A549 (cell line): Measurements from ENCODE around the gene RHBDD2.
"Not testable (repeated sequence)": the region's sequence is repeated elsewhere in the genome, so short reads cannot be mapped to it uniquely, and the experiment has no call there.

Source experiments
- BHLHE40 ChIP-seq: IDR thresholded peaks from 2 replicates; pipeline ENCODE4 v1.6.1; 2012; ENCODE audit warnings: low read depth, low read length, inconsistent platforms
- ESRRA ChIP-seq: fragments of 150-350 bp; IDR thresholded peaks from 2 replicates; pipeline ENCODE4 v1.6.1; 2014; ENCODE audit warnings: mild to moderate bottlenecking, low read length, borderline replicate concordance
- HDAC2 ChIP-seq: fragments of 200-600 bp; sonication (generic); IDR thresholded peaks from 2 replicates; pipeline ENCODE4 v1.6.1; 2016
- HOXA7 ChIP-seq: fragments of 250-450 bp; sonication (Bioruptor Pico); IDR thresholded peaks from 2 replicates; pipeline ENCODE4 v1.5.0; 2020; ENCODE audit warnings: mild to moderate bottlenecking, moderate library complexity
- JUN ChIP-seq, 2 experiments: fragments of >200 bp; sonication (Bioruptor Twin); formaldehyde crosslinking; IDR thresholded peaks; 2 replicates in 1 of 2; 3 replicates in 1 of 2; pipeline ENCODE4 v1.6.1; 2016 to 2017
- KDM1A ChIP-seq: fragments of 200-600 bp; sonication (generic); IDR thresholded peaks from 2 replicates; pipeline ENCODE4 v1.6.1; 2016; ENCODE audit warnings: low read depth, mild to moderate bottlenecking
- PHF8 ChIP-seq: fragments of 200-600 bp; sonication (generic); IDR thresholded peaks from 2 replicates; pipeline ENCODE4 v1.6.1; 2016; ENCODE audit warnings: low read depth, mild to moderate bottlenecking, antibody characterized with exemption, moderate library complexity, borderline replicate concordance
- POLR2A ChIP-seq: IDR thresholded peaks from 2 replicates; pipeline ENCODE4 v1.6.1; 2012; ENCODE audit warnings: mild to moderate bottlenecking, low read length
- RAD21 ChIP-seq, 2 experiments: fragments of >200 bp in 1 of 2; sonication (Bioruptor Twin) in 1 of 2; formaldehyde crosslinking in 1 of 2; IDR thresholded peaks in 1 of 2; conservative IDR thresholded peaks in 1 of 2; 2 replicates in 1 of 2; 3 replicates in 1 of 2; pipeline ENCODE4 v1.6.1; 2012 to 2018; ENCODE audit warnings: inconsistent platforms in 1 of 2
- TF ChIP-seq, protein P1 (sequence below): fragments of >200 bp; sonication (Bioruptor Twin); formaldehyde crosslinking; IDR thresholded peaks from 3 replicates; pipeline ENCODE4 v1.5.1; 2016
- TF ChIP-seq, protein P2 (sequence below): fragments of 200-600 bp; sonication (generic); IDR thresholded peaks from 2 replicates; pipeline ENCODE4 v1.6.1; 2016; ENCODE audit warnings: antibody characterized with exemption, mild to moderate bottlenecking, moderate library complexity
- TF ChIP-seq, protein P3 (sequence below): fragments of 150-350 bp; IDR thresholded peaks from 2 replicates; pipeline ENCODE4 v1.6.1; 2014; ENCODE audit warnings: low read depth, mild to moderate bottlenecking, low read length
- TF ChIP-seq, protein P4 (sequence below): fragments of 450-650 bp; IDR thresholded peaks from 2 replicates; pipeline ENCODE4 v1.6.1; 2014; ENCODE audit warnings: antibody characterized with exemption
- TF ChIP-seq, protein P5 (sequence below): IDR thresholded peaks from 2 replicates; pipeline ENCODE4 v1.6.1; 2012

DNA sequence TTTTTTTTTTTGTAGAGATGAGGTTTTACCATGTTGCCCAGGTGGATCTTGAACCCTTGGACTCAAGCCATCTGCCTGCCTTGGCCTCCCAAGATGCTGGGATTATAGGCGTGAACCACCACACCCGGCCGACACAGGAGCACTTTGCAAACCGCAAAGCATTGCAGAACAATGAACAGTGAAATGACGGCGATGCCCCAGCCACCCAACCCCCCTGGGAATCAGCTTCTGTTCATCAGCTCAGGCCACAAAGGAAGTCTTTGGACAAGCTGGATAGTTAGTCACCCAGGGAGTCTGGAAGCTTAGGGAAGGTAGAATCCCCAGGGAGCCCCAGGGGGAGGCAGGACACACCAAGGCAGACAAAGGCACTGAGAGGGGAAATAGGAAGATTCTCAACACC lies 49.2 kb upstream of the RHBDD2 start:
- TF ChIP-seq, protein P1, sequence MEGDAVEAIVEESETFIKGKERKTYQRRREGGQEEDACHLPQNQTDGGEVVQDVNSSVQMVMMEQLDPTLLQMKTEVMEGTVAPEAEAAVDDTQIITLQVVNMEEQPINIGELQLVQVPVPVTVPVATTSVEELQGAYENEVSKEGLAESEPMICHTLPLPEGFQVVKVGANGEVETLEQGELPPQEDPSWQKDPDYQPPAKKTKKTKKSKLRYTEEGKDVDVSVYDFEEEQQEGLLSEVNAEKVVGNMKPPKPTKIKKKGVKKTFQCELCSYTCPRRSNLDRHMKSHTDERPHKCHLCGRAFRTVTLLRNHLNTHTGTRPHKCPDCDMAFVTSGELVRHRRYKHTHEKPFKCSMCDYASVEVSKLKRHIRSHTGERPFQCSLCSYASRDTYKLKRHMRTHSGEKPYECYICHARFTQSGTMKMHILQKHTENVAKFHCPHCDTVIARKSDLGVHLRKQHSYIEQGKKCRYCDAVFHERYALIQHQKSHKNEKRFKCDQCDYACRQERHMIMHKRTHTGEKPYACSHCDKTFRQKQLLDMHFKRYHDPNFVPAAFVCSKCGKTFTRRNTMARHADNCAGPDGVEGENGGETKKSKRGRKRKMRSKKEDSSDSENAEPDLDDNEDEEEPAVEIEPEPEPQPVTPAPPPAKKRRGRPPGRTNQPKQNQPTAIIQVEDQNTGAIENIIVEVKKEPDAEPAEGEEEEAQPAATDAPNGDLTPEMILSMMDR = not testable (repeated sequence)
- TF ChIP-seq HOXA7 (CRISPR knock-in tag); BHLHE40; RAD21 (conservative IDR thresholded peaks at IDR 0.05 in 1 of 2, IDR thresholded peaks at IDR 0.05 in 1 of 2); KDM1A; POLR2A; HDAC2; JUN (IDR thresholded peaks at IDR 0.05); ESRRA; PHF8: not testable (repeated sequence)
- TF ChIP-seq, protein P2, sequence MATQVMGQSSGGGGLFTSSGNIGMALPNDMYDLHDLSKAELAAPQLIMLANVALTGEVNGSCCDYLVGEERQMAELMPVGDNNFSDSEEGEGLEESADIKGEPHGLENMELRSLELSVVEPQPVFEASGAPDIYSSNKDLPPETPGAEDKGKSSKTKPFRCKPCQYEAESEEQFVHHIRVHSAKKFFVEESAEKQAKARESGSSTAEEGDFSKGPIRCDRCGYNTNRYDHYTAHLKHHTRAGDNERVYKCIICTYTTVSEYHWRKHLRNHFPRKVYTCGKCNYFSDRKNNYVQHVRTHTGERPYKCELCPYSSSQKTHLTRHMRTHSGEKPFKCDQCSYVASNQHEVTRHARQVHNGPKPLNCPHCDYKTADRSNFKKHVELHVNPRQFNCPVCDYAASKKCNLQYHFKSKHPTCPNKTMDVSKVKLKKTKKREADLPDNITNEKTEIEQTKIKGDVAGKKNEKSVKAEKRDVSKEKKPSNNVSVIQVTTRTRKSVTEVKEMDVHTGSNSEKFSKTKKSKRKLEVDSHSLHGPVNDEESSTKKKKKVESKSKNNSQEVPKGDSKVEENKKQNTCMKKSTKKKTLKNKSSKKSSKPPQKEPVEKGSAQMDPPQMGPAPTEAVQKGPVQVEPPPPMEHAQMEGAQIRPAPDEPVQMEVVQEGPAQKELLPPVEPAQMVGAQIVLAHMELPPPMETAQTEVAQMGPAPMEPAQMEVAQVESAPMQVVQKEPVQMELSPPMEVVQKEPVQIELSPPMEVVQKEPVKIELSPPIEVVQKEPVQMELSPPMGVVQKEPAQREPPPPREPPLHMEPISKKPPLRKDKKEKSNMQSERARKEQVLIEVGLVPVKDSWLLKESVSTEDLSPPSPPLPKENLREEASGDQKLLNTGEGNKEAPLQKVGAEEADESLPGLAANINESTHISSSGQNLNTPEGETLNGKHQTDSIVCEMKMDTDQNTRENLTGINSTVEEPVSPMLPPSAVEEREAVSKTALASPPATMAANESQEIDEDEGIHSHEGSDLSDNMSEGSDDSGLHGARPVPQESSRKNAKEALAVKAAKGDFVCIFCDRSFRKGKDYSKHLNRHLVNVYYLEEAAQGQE = not testable (repeated sequence)
- TF ChIP-seq, protein P3, sequence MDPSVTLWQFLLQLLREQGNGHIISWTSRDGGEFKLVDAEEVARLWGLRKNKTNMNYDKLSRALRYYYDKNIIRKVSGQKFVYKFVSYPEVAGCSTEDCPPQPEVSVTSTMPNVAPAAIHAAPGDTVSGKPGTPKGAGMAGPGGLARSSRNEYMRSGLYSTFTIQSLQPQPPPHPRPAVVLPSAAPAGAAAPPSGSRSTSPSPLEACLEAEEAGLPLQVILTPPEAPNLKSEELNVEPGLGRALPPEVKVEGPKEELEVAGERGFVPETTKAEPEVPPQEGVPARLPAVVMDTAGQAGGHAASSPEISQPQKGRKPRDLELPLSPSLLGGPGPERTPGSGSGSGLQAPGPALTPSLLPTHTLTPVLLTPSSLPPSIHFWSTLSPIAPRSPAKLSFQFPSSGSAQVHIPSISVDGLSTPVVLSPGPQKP = not testable (repeated sequence)
- TF ChIP-seq, protein P4, sequence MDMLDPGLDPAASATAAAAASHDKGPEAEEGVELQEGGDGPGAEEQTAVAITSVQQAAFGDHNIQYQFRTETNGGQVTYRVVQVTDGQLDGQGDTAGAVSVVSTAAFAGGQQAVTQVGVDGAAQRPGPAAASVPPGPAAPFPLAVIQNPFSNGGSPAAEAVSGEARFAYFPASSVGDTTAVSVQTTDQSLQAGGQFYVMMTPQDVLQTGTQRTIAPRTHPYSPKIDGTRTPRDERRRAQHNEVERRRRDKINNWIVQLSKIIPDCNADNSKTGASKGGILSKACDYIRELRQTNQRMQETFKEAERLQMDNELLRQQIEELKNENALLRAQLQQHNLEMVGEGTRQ = not testable (repeated sequence)
- TF ChIP-seq, protein P5, sequence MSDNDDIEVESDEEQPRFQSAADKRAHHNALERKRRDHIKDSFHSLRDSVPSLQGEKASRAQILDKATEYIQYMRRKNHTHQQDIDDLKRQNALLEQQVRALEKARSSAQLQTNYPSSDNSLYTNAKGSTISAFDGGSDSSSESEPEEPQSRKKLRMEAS = not testable (repeated sequence)
